RPMI7951 (cell line): ENCODE measurements around the gene AIF1L. TPM values are rescaled to one million over a fixed set of nuclear protein-coding genes. Genes with fewer than 3 reads are reported as not detected.
"Not testable (repeated sequence)": the region's sequence is repeated elsewhere in the genome, so short reads cannot be mapped to it uniquely, and the experiment has no call there.

Experiments used
- DNase-seq: peaks from one replicate; pipeline ENCODE4 v3.0.0-alpha.2; 2012; ENCODE audit warnings: low read depth
- total RNA-seq: library from RNA; depleted of rRNA; stranded (reverse); fragments of >200 nt; shearing (Covaris generic); gene quantifications from 2 replicates; pipeline ENCODE4 v1.2.3, GENCODE V29; 2014

AIF1L gene
- total RNA-seq, 1 experiment from 2014 or later: 0.72 TPM

GRCh38 chr9:131098391-131099101 is 2.2 kb downstream of the AIF1L start:
- DNase-seq: no peak

GRCh38 chr9:131099102-131099606 is 2.8 kb downstream of the AIF1L start:
- no peak for DNase-seq

- not testable (repeated sequence) for DNase-seq
Measured at GRCh38 chr9:131099845-131100244, 3.5 kb downstream of the AIF1L start.

- DNase-seq: no peak
Measured at GRCh38 chr9:131100445-131100844, 4.1 kb downstream of the AIF1L start.

- no peak for DNase-seq
Measured at GRCh38 chr9:131101207-131101964, 5.1 kb downstream of the AIF1L start.

- DNase-seq: no peak
Measured at GRCh38 chr9:131103024-131103423, 6.7 kb downstream of the AIF1L start.

GRCh38 chr9:131103535-131103934 is 7.2 kb downstream of the AIF1L start:
- DNase-seq: no peak

GRCh38 chr9:131104016-131104740 is 7.8 kb downstream of the AIF1L start:
- no peak for DNase-seq

GRCh38 chr9:131105952-131106351 is 9.6 kb downstream of the AIF1L start:
- DNase-seq: no peak

- DNase-seq: no peak
Measured at GRCh38 chr9:131107760-131108159, 11.4 kb downstream of the AIF1L start.

- DNase-seq: peak; percentile 21
Measured at GRCh38 chr9:131111186-131111853, 15.0 kb downstream of the AIF1L start.

- DNase-seq: peak; percentile 35
Measured at GRCh38 chr9:131111854-131112311, 15.6 kb downstream of the AIF1L start.

- no peak for DNase-seq
Measured at GRCh38 chr9:131112374-131113154, 16.2 kb downstream of the AIF1L start.

GRCh38 chr9:131113655-131114054 is 17.3 kb downstream of the AIF1L start:
- no peak for DNase-seq

- no peak for DNase-seq
Measured at GRCh38 chr9:131114084-131114535, 17.8 kb downstream of the AIF1L start.

- not testable (repeated sequence) for DNase-seq
Measured at GRCh38 chr9:131115360-131115742, 19.0 kb downstream of the AIF1L start.

GRCh38 chr9:131116281-131117120 is 20.2 kb downstream of the AIF1L start:
- DNase-seq: no peak

GRCh38 chr9:131117121-131117761 is 20.9 kb downstream of the AIF1L start:
- DNase-seq: no peak

GRCh38 chr9:131117762-131118145 is 21.4 kb downstream of the AIF1L start:
- no peak for DNase-seq
